ENCODE data around the gene IQUB.

GRCh38 chr7:123423622-123424021 is 110.8 kb downstream of the IQUB start:
- TF ChIP-seq CTCF (tag by site-specific recombination; IDR thresholded peaks at IDR 0.05) (no peak), ZNF341 (tag by site-specific recombination; IDR thresholded peaks at IDR 0.05; ENCODE audit: low read depth) (no peak), YY1 (tag by site-specific recombination; IDR thresholded peaks at IDR 0.05) (no peak), ZNF423 (tag by site-specific recombination; IDR thresholded peaks at IDR 0.05) (no peak), SP2 (tag by site-specific recombination; IDR thresholded peaks at IDR 0.05) (no peak)

All from HEK293 (cell line).